CD14-positive monocyte (primary cell): ENCODE measurements around the gene SH3RF3. TPM values are rescaled to one million over a fixed set of nuclear protein-coding genes. Genes with fewer than 3 reads are reported as not detected.

Source experiments
- DNase-seq, 3 donors: peaks; one replicate each; pipeline ENCODE4 v3.0.0-alpha.2; 2011 to 2022
- H2AFZ ChIP-seq: 2 replicates; pipeline ENCODE4 v1.6.0; 2012; ENCODE audit warnings: mild to moderate bottlenecking, low read depth, low read length, inconsistent platforms; ENCODE audit not compliant: insufficient read depth, poor library complexity, severe bottlenecking
- H3K27ac ChIP-seq, 2 donors: 1 replicate in 1 of 2; 2 replicates in 1 of 2; pipeline ENCODE4 v1.5.1; 2012 to 2013; ENCODE audit warnings: low read length in 2 of 2, control low read depth in 1 of 2, inconsistent platforms in 1 of 2, low read depth in 1 of 2, mild to moderate bottlenecking in 1 of 2
- H3K27me3 ChIP-seq, 2 donors: one replicate each; pipeline versions ENCODE4 v1.6.0 to v1.6.1; 2011 to 2013; ENCODE audit warnings: low read length in 2 of 2; ENCODE audit not compliant: control insufficient read depth in 2 of 2, insufficient read depth in 2 of 2
- H3K36me3 ChIP-seq, 2 donors: replicated peaks in 1 of 2; 1 replicate in 1 of 2; 2 replicates in 1 of 2; pipeline versions ENCODE4 v1.5.1 to v1.6.1; 2012 to 2013; ENCODE audit warnings: low read length in 2 of 2, control low read depth in 1 of 2, inconsistent platforms in 1 of 2, mild to moderate bottlenecking in 1 of 2; ENCODE audit not compliant: insufficient read depth in 2 of 2, control insufficient read depth in 1 of 2
- H3K4me1 ChIP-seq, 2 donors: 1 replicate in 1 of 2; 2 replicates in 1 of 2; pipeline versions ENCODE4 v1.5.1 to v1.6.1; 2012 to 2013; ENCODE audit warnings: low read length in 2 of 2, control low read depth in 1 of 2, inconsistent platforms in 1 of 2, mild to moderate bottlenecking in 1 of 2, moderate library complexity in 1 of 2; ENCODE audit not compliant: insufficient read depth in 2 of 2, control insufficient read depth in 1 of 2
- H3K4me2 ChIP-seq: replicated peaks from 2 replicates; pipeline ENCODE3; 2012; ENCODE audit warnings: low read length, moderate library complexity, mild to moderate bottlenecking; ENCODE audit not compliant: poor library complexity, severe bottlenecking; ENCODE audit errors: extremely low read depth
- H3K4me3 ChIP-seq, 3 experiments: fragments of 200-600 bp in 1 of 3; sonication (generic) in 1 of 3; replicated peaks in 1 of 3; 1 replicate in 2 of 3; 2 replicates in 1 of 3; pipeline ENCODE4 v1.5.1; 2011 to 2013; ENCODE audit warnings: low read length in 3 of 3, mild to moderate bottlenecking in 3 of 3, control low read depth in 2 of 3, low read depth in 2 of 3, inconsistent platforms in 1 of 3, moderate library complexity in 1 of 3
- H3K79me2 ChIP-seq: 2 replicates; pipeline ENCODE4 v1.6.0; 2012; ENCODE audit warnings: mild to moderate bottlenecking, control low read depth, inconsistent platforms, low read length, moderate library complexity; ENCODE audit not compliant: insufficient read depth
- H3K9ac ChIP-seq: 2 replicates; pipeline ENCODE4 v1.6.0; 2017; ENCODE audit warnings: low read length, mild to moderate bottlenecking; ENCODE audit not compliant: insufficient read depth, poor library complexity, severe bottlenecking
- H3K9me3 ChIP-seq, 2 donors: replicated peaks in 1 of 2; 1 replicate in 1 of 2; 2 replicates in 1 of 2; pipeline versions ENCODE4 v1.5.1 to v1.6.1; 2012 to 2013; ENCODE audit warnings: low read length in 2 of 2, control low read depth in 1 of 2; ENCODE audit not compliant: control insufficient read depth in 1 of 2, insufficient read depth in 1 of 2
- H4K20me1 ChIP-seq: 2 replicates; pipeline ENCODE4 v1.6.0; 2012; ENCODE audit warnings: mild to moderate bottlenecking, low read length, control low read depth, moderate library complexity; ENCODE audit not compliant: insufficient read depth
- H3K27ac Mint-ChIP-seq, 7 donors: one replicate each; pipeline ENCODE4 v1.8.0; 2020; ENCODE audit warnings: mild to moderate bottlenecking in 7 of 7, mixed read lengths in 7 of 7, moderate library complexity in 6 of 7, inconsistent platforms in 2 of 7
- H3K27me3 Mint-ChIP-seq, 3 donors: one replicate each; pipeline ENCODE4 v1.8.0; 2021 to 2022; ENCODE audit warnings: low read depth in 3 of 3, mild to moderate bottlenecking in 3 of 3, mixed read lengths in 3 of 3, moderate library complexity in 3 of 3, inconsistent platforms in 1 of 3
- H3K36me3 Mint-ChIP-seq, 2 donors: one replicate each; pipeline ENCODE4 v1.8.0; 2020; ENCODE audit warnings: mixed read lengths in 2 of 2, inconsistent platforms in 1 of 2, mild to moderate bottlenecking in 1 of 2
- H3K4me1 Mint-ChIP-seq: one replicate; pipeline ENCODE4 v1.8.0; 2020; ENCODE audit warnings: mild to moderate bottlenecking, mixed read lengths
- H3K4me3 Mint-ChIP-seq, 2 donors: one replicate each; pipeline ENCODE4 v1.8.0; 2020; ENCODE audit warnings: mild to moderate bottlenecking in 2 of 2, mixed read lengths in 2 of 2, moderate library complexity in 1 of 2
- H3K9me3 Mint-ChIP-seq, 7 donors: one replicate each; pipeline ENCODE4 v1.8.0; 2020 to 2022; ENCODE audit warnings: mixed read lengths in 7 of 7, mild to moderate bottlenecking in 6 of 7, moderate library complexity in 6 of 7, inconsistent platforms in 2 of 7
- WGBS: methylation state at CpG from one replicate; pipeline ENCODE4 v1.1.5; 2013; ENCODE audit warnings: missing lambda C conversion rate; ENCODE audit not compliant: insufficient coverage; 5-methylcytosine and 5-hydroxymethylcytosine counted together
- intact Hi-C, 2 donors: fragments of 100-400 bp; cut with micrococcal nuclease; formaldehyde crosslinking; loops; one replicate each; pipeline versions ENCODE4 v1.15.0 to v1.15.1; 2023
- polyA plus RNA-seq, 3 donors: library from polyadenylated mRNA; depleted of rRNA in 1 of 3; unstranded in 2 of 3; stranded (reverse) in 1 of 3; fragments of 300-500 nt in 2 of 3; fragments of >200 nt in 1 of 3; fragmentation: Illumina TruSeq in 2 of 3; gene quantifications; 1 replicate in 2 of 3; 2 replicates in 1 of 3; pipeline ENCODE4 v1.2.3, GENCODE V29; 2012 to 2021
- TF ChIP-seq, protein P1 (sequence below): fragments of 200-600 bp; IDR thresholded peaks from one replicate; pipeline ENCODE4 v1.8.0; 2022; ENCODE audit warnings: antibody characterized with exemption, mild to moderate bottlenecking

SH3RF3 gene
- polyA plus RNA-seq, 3 donors, result 0.25 to 0.75 (median 0.34) TPM

DNA sequence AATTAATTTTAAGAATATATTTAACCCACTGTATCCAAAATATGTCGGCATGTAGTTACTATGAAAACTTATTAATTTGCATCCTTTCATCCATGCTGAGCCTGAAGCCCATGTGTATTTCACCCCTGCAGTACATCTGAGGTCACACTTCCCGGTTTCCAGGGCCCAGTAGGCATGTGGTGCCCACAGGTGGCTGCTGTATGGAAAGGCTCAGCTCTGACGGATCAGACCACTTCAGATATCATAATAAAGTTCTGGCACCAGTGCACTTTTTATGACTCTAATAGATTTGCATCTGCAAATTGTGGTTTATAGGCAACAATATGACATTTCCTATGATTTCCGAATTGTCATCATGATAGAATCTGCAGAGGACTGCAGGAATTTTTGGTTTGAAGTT lies 22.5 kb downstream of the SH3RF3 start:
- Histone ChIP-seq H3K9me3 (no peaks in the 10 kb centered on the region), H3K9ac (no peak overlapping the region), H3K27ac (no peak overlapping the region), H3K36me3 (no peaks in the 10 kb centered on the region), H3K79me2 (no peaks in the 10 kb centered on the region), H3K4me1 (no peaks in the 10 kb centered on the region), H3K4me2 (no peak overlapping the region), H2AFZ (no peak overlapping the region), H4K20me1 (peaks cover 3% of the 10 kb centered on the region), H3K27me3 (no peaks in the 10 kb centered on the region), H3K4me3 (no peak overlapping the region)
- H3K36me3 Mint-ChIP-seq, result no peaks in the 10 kb centered on the region
- intact Hi-C loops, result no loop called here
- TF ChIP-seq, protein P1, sequence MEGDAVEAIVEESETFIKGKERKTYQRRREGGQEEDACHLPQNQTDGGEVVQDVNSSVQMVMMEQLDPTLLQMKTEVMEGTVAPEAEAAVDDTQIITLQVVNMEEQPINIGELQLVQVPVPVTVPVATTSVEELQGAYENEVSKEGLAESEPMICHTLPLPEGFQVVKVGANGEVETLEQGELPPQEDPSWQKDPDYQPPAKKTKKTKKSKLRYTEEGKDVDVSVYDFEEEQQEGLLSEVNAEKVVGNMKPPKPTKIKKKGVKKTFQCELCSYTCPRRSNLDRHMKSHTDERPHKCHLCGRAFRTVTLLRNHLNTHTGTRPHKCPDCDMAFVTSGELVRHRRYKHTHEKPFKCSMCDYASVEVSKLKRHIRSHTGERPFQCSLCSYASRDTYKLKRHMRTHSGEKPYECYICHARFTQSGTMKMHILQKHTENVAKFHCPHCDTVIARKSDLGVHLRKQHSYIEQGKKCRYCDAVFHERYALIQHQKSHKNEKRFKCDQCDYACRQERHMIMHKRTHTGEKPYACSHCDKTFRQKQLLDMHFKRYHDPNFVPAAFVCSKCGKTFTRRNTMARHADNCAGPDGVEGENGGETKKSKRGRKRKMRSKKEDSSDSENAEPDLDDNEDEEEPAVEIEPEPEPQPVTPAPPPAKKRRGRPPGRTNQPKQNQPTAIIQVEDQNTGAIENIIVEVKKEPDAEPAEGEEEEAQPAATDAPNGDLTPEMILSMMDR, result no peak
- 83% methylated on average over 2 of the region's 4 CpGs for WGBS
- no peak overlapping the region for H3K4me3 Mint-ChIP-seq
- peaks cover 3 to 4% (median 4%) of the 10 kb centered on the region in 3 donors for H3K27me3 Mint-ChIP-seq
- no peak overlapping the region for H3K27ac Mint-ChIP-seq
- no peak for DNase-seq
- no peaks in the 10 kb centered on the region for H3K9me3 Mint-ChIP-seq
- H3K4me1 Mint-ChIP-seq, result no peaks in the 10 kb centered on the region

DNA sequence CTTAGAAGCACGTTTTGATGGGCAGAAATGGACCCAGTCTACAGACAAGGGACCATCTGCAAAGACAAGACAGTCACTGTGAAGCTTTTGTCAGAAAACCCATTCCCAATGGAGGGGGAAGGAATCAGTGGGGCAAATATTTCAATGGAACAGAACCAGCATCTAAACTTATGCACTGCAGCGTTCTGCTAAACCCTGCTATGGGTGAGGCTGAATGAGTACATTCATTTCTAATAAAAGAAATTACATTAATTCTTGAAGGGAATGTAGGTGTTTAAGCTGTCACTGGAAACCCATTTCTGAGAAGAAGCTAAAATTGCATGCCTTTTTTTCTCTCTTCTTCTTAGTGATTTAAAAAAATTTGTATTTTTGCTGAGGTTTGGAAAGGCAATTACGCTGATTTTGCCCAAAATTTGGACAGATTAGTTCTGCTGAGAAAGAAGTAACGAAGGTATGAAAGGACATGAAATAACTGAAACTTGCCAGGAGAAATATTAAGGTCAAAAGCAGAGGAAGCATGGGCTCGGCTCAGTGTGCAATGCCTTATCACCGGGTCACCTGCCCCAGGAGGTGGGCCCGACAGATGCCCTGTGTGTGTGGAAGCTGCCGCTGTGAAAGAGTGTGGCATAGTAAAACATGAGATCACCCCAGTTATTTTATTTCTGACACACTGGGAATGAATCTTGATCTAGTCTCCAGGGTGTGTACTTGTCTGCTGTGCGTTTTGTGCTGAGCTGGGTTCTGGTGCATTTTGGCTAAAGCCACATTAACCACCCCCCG lies 24.2 kb downstream of the SH3RF3 start:
- no peak for DNase-seq
- TF ChIP-seq, protein P1, result no peak
- peaks cover 2 to 4% (median 3%) of the 10 kb centered on the region in 3 donors for H3K27me3 Mint-ChIP-seq
- H3K4me3 Mint-ChIP-seq, result no peak overlapping the region
- no peaks in the 10 kb centered on the region for H3K36me3 Mint-ChIP-seq
- Histone ChIP-seq H3K4me1 (no peaks in the 10 kb centered on the region), H3K9me3 (no peaks in the 10 kb centered on the region), H3K27ac (no peak overlapping the region), H4K20me1 (peaks cover 3% of the 10 kb centered on the region), H3K79me2 (no peaks in the 10 kb centered on the region), H3K27me3 (no peaks in the 10 kb centered on the region), H3K4me2 (no peak overlapping the region), H3K4me3 (no peak overlapping the region), H2AFZ (no peak overlapping the region), H3K36me3 (no peaks in the 10 kb centered on the region), H3K9ac (no peak overlapping the region)
- H3K9me3 Mint-ChIP-seq, result no peaks in the 10 kb centered on the region
- WGBS, result 100% methylated on average over 5 of the region's 10 CpGs
- no peaks in the 10 kb centered on the region for H3K4me1 Mint-ChIP-seq
- no peak overlapping the region for H3K27ac Mint-ChIP-seq
- intact Hi-C loops, result no loop called here
